H9 (cell line): ENCODE results near the gene BCLAF3. TPM values are rescaled to one million over a fixed set of nuclear protein-coding genes. Genes with fewer than 3 reads are reported as not detected.

ENCODE experiments used
- DNase-seq: peaks from one replicate; pipeline ENCODE4 v3.0.0-alpha.2; 2017
- H2AFZ ChIP-seq: one replicate; pipeline ENCODE4 v1.6.1; 2013; ENCODE audit warnings: mild to moderate bottlenecking, low read length, control low read depth, moderate library complexity
- H2AK5ac ChIP-seq: 2 replicates; pipeline ENCODE4 v1.6.1; 2013; ENCODE audit warnings: low read length, control low read depth, mixed read lengths; ENCODE audit not compliant: insufficient read length
- H2BK120ac ChIP-seq: one replicate; pipeline ENCODE4 v1.6.1; 2013; ENCODE audit warnings: low read depth, mild to moderate bottlenecking, low read length, control low read depth, inconsistent platforms; ENCODE audit not compliant: poor library complexity, severe bottlenecking
- H2BK12ac ChIP-seq: 2 replicates; pipeline ENCODE4 v1.6.1; 2013; ENCODE audit warnings: low read length, control low read depth, mixed read lengths, low read depth; ENCODE audit not compliant: insufficient read length
- H2BK15ac ChIP-seq: 2 replicates; pipeline ENCODE4 v1.6.1; 2013; ENCODE audit warnings: low read depth, low read length, control low read depth
- H2BK20ac ChIP-seq: one replicate; pipeline ENCODE4 v1.6.1; 2013; ENCODE audit warnings: low read depth, mild to moderate bottlenecking, low read length, control low read depth, inconsistent platforms; ENCODE audit not compliant: poor library complexity, severe bottlenecking
- H2BK5ac ChIP-seq: 2 replicates; pipeline ENCODE4 v1.6.1; 2013; ENCODE audit warnings: low read length, control low read depth, mixed read lengths; ENCODE audit not compliant: insufficient read length
- H3K14ac ChIP-seq: 2 replicates; pipeline ENCODE4 v1.6.1; 2013; ENCODE audit warnings: low read length, control low read depth; ENCODE audit not compliant: insufficient read depth
- H3K18ac ChIP-seq: 2 replicates; pipeline ENCODE4 v1.6.1; 2013; ENCODE audit warnings: low read depth, mild to moderate bottlenecking, mixed read lengths, low read length, control low read depth; ENCODE audit not compliant: insufficient read length
- H3K23ac ChIP-seq: 2 replicates; pipeline ENCODE4 v1.6.1; 2013; ENCODE audit warnings: low read length, control low read depth, mixed read lengths, low read depth; ENCODE audit not compliant: insufficient read length
- H3K23me2 ChIP-seq: 2 replicates; pipeline ENCODE4 v1.6.1; 2013; ENCODE audit warnings: low read depth, mild to moderate bottlenecking, mixed read lengths, low read length, control low read depth; ENCODE audit not compliant: insufficient read length, poor library complexity, severe bottlenecking
- H3K27ac ChIP-seq: 2 replicates; pipeline ENCODE4 v1.5.1; 2013; ENCODE audit warnings: low read length, control low read depth, mixed read lengths, low read depth; ENCODE audit not compliant: insufficient read length
- H3K27me3 ChIP-seq: 2 replicates; pipeline ENCODE4 v1.6.1; 2013; ENCODE audit warnings: low read length, control low read depth, inconsistent platforms; ENCODE audit not compliant: insufficient read depth
- H3K4ac ChIP-seq: 2 replicates; pipeline ENCODE4 v1.6.1; 2013; ENCODE audit warnings: low read depth, mild to moderate bottlenecking, control low read depth, inconsistent platforms, low read length, moderate library complexity
- H3K4me1 ChIP-seq: 2 replicates; pipeline ENCODE4 v1.6.1; 2013; ENCODE audit warnings: low read length, control low read depth, inconsistent platforms; ENCODE audit not compliant: insufficient read depth
- H3K4me2 ChIP-seq: 2 replicates; pipeline ENCODE4 v1.6.1; 2013; ENCODE audit warnings: low read length, control low read depth, mixed read lengths; ENCODE audit not compliant: insufficient read length, insufficient read depth
- H3K56ac ChIP-seq: 2 replicates; pipeline ENCODE4 v1.6.1; 2013; ENCODE audit warnings: low read depth, mild to moderate bottlenecking, mixed read lengths, low read length, control low read depth; ENCODE audit not compliant: insufficient read length
- H3K79me1 ChIP-seq: 2 replicates; pipeline ENCODE4 v1.6.1; 2013; ENCODE audit warnings: low read depth, mild to moderate bottlenecking, moderate library complexity, low read length, control low read depth, inconsistent platforms; ENCODE audit not compliant: insufficient read depth, poor library complexity, severe bottlenecking
- H3K79me2 ChIP-seq: 2 replicates; pipeline ENCODE4 v1.6.1; 2013; ENCODE audit warnings: low read length, control low read depth, inconsistent platforms; ENCODE audit not compliant: insufficient read depth
- H3K9ac ChIP-seq: 2 replicates; pipeline ENCODE4 v1.6.1; 2013; ENCODE audit warnings: low read length, control low read depth, mixed read lengths; ENCODE audit not compliant: insufficient read length; ENCODE audit errors: extremely low read depth
- H3K9me3 ChIP-seq: one replicate; pipeline ENCODE4 v1.6.1; 2013; ENCODE audit warnings: low read depth, low read length, inconsistent platforms; ENCODE audit not compliant: control insufficient read depth
- H3T11ph ChIP-seq: one replicate; pipeline ENCODE4 v1.6.1; 2013; ENCODE audit warnings: mild to moderate bottlenecking, low read length, control low read depth, inconsistent platforms
- H4K20me1 ChIP-seq: one replicate; pipeline ENCODE4 v1.6.1; 2013; ENCODE audit not compliant: control insufficient read depth, insufficient read length, insufficient read depth
- H4K5ac ChIP-seq: 2 replicates; pipeline ENCODE4 v1.6.1; 2013; ENCODE audit warnings: low read depth, mild to moderate bottlenecking, mixed read lengths, low read length, control low read depth; ENCODE audit not compliant: insufficient read length
- H4K8ac ChIP-seq: replicated peaks from 2 replicates; pipeline ENCODE4 v1.6.1; 2013; ENCODE audit warnings: low read length, control low read depth, mixed read lengths, low read depth; ENCODE audit not compliant: insufficient read length
- H4K91ac ChIP-seq: 2 replicates; pipeline ENCODE4 v1.6.1; 2013; ENCODE audit warnings: low read depth, mild to moderate bottlenecking, moderate library complexity, mixed read lengths, low read length, control low read depth; ENCODE audit not compliant: insufficient read length
- H3K27ac Mint-ChIP-seq, 3 experiments: 2 replicates in 2 of 3; 3 replicates in 1 of 3; pipeline ENCODE4 v1.8.0; 2020 to 2021; ENCODE audit warnings: mixed read lengths in 3 of 3, mild to moderate bottlenecking in 1 of 3, moderate library complexity in 1 of 3
- H3K27me3 Mint-ChIP-seq: 2 replicates; pipeline ENCODE4 v1.8.0; 2021; ENCODE audit warnings: low read depth, mild to moderate bottlenecking, moderate library complexity, mixed read lengths
- H3K36me3 Mint-ChIP-seq, 3 experiments: 2 replicates in 2 of 3; 3 replicates in 1 of 3; pipeline ENCODE4 v1.8.0; 2020 to 2021; ENCODE audit warnings: low read depth in 3 of 3, mixed read lengths in 3 of 3; ENCODE audit not compliant: insufficient read depth in 1 of 3
- H3K4me1 Mint-ChIP-seq, 2 experiments: 2 replicates each; pipeline ENCODE4 v1.8.0; 2020; ENCODE audit warnings: mixed read lengths in 2 of 2
- H3K4me3 Mint-ChIP-seq, 2 experiments: 2 replicates in 1 of 2; 3 replicates in 1 of 2; pipeline ENCODE4 v1.8.0; 2020 to 2021; ENCODE audit warnings: mild to moderate bottlenecking in 2 of 2, mixed read lengths in 2 of 2, moderate library complexity in 1 of 2
- H3K9me3 Mint-ChIP-seq, 2 experiments: 2 replicates in 1 of 2; 3 replicates in 1 of 2; pipeline ENCODE4 v1.8.0; 2020; ENCODE audit warnings: mild to moderate bottlenecking in 2 of 2, mixed read lengths in 2 of 2, moderate library complexity in 1 of 2
- WGBS: extraction: QIAGEN DNeasy Blood & Tissue Kit; methylation state at CpG from one replicate; pipeline ENCODE4 v1.1.7; 2013; ENCODE audit warnings: missing lambda C conversion rate, low lambda C conversion rate, mixed read lengths; ENCODE audit not compliant: insufficient read length; ENCODE audit errors: extremely low coverage; 5-methylcytosine and 5-hydroxymethylcytosine counted together
- total RNA-seq: library from RNA; stranded (reverse); gene quantifications from 2 replicates; pipeline ENCODE4 v1.2.1, GENCODE V29; 2021
- TF ChIP-seq, protein P1 (sequence below): fragments of 200-600 bp; sonication (generic); conservative IDR thresholded peaks from 3 replicates; pipeline ENCODE4 v1.8.0; 2021; ENCODE audit warnings: antibody characterized with exemption, mild to moderate bottlenecking

Gene BCLAF3
- total RNA-seq, 1 experiment from 2014 or later = 7.9 TPM

DNA sequence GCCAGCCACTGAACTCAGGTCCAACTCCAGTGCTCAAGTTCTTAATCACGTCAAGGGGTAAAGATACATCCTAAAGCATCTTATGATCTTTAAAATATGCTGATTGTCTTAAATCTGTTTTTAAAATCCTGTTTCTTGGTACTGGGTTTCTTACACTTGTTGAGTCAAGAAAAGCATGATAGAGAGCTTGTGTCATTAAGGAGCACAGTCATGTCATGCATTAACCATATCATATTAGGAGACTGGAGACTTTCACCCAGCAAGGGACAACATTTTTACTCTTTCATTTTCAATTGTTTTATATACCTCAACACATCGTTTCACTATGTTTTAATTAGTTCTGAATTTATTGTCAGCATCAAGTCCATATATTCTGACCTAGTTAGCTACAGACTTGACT lies 41.5 kb downstream of the BCLAF3 start:
- WGBS = no CpG with 5 or more reads among the region's 2 CpGs
- no peak overlapping the region for H2AFZ ChIP-seq
- no peak overlapping the region for H2BK20ac ChIP-seq
- no peak overlapping the region for H3K56ac ChIP-seq
- H4K20me1 ChIP-seq = no peaks in the 10 kb centered on the region
- DNase-seq = no peak
- peaks cover 41 to 56% of the 10 kb centered on the region in 2 experiments for H3K9me3 Mint-ChIP-seq
- H2BK12ac ChIP-seq = no peak overlapping the region
- TF ChIP-seq, protein P1, sequence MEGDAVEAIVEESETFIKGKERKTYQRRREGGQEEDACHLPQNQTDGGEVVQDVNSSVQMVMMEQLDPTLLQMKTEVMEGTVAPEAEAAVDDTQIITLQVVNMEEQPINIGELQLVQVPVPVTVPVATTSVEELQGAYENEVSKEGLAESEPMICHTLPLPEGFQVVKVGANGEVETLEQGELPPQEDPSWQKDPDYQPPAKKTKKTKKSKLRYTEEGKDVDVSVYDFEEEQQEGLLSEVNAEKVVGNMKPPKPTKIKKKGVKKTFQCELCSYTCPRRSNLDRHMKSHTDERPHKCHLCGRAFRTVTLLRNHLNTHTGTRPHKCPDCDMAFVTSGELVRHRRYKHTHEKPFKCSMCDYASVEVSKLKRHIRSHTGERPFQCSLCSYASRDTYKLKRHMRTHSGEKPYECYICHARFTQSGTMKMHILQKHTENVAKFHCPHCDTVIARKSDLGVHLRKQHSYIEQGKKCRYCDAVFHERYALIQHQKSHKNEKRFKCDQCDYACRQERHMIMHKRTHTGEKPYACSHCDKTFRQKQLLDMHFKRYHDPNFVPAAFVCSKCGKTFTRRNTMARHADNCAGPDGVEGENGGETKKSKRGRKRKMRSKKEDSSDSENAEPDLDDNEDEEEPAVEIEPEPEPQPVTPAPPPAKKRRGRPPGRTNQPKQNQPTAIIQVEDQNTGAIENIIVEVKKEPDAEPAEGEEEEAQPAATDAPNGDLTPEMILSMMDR = no peak
- no peak overlapping the region for H3K23ac ChIP-seq
- H3K27ac ChIP-seq = no peak overlapping the region
- no peak overlapping the region for H3K4ac ChIP-seq
- no peaks in the 10 kb centered on the region; the same call in 1 of the 2 replicates for H3K4me1 ChIP-seq
- H3K18ac ChIP-seq = no peak overlapping the region
- H2BK5ac ChIP-seq = no peak overlapping the region
- H3K4me1 Mint-ChIP-seq = peaks cover 6 to 9% of the 10 kb centered on the region in 2 experiments; a peak in 3 of 4 replicates
- peaks cover 6% of the 10 kb centered on the region for H3K9me3 ChIP-seq
- H4K5ac ChIP-seq = no peak overlapping the region
- H3T11ph ChIP-seq = no peak overlapping the region
- no peaks in the 10 kb centered on the region for H3K79me2 ChIP-seq
- no peaks in the 10 kb centered on the region for H3K27me3 Mint-ChIP-seq
- H3K4me3 Mint-ChIP-seq = no peak overlapping the region
- no peak overlapping the region for H2BK120ac ChIP-seq
- peaks cover 15 to 42% (median 19%) of the 10 kb centered on the region in 3 experiments for H3K36me3 Mint-ChIP-seq
- no peak overlapping the region for H3K27ac Mint-ChIP-seq
- no peak overlapping the region for H4K8ac ChIP-seq
- no peak overlapping the region for H3K14ac ChIP-seq
- H3K79me1 ChIP-seq = no peaks in the 10 kb centered on the region
- no peak overlapping the region for H2AK5ac ChIP-seq
- H3K23me2 ChIP-seq = no peaks in the 10 kb centered on the region
- H2BK15ac ChIP-seq = no peak overlapping the region
- no peak overlapping the region for H4K91ac ChIP-seq
- no peak overlapping the region for H3K9ac ChIP-seq
- no peaks in the 10 kb centered on the region for H3K27me3 ChIP-seq
- no peak overlapping the region for H3K4me2 ChIP-seq
